ENCODE data around the gene SZT2. TPM values are rescaled to one million over a fixed set of nuclear protein-coding genes. Genes with fewer than 3 reads are reported as not detected.
A peak's percentile ranks its signal among the peaks of the same experiment; 100 is the strongest.

The SZT2 gene
- total RNA-seq, 1 donor from 2014 or later, result 63.6 TPM

DNA sequence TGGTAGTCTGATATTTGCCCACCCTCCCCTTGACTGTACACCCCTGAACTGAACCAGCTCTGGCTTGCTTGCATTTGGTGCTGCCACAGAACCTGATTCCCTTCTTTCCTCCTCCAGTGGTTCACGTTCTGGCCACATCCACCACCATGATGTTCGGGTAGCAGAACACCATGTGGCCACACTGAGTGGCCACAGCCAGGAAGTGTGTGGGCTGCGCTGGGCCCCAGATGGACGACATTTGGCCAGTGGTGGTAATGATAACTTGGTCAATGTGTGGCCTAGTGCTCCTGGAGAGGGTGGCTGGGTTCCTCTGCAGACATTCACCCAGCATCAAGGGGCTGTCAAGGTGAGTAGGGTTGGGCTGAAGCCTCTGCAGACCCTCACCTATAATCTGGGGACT lies 29.1 kb upstream of the SZT2 start:
- Mint-ChIP-seq H3K4me3 (ENCODE audit: unreplicated experiment) (peak overlapping the region; percentile 88), H3K27me3 (ENCODE audit: unreplicated experiment) (no peaks in the 10 kb centered on the region), H3K4me1 (ENCODE audit: unreplicated experiment) (peaks cover 44% of the 10 kb centered on the region), H3K9me3 (ENCODE audit: unreplicated experiment) (no peaks in the 10 kb centered on the region), H3K36me3 (ENCODE audit: unreplicated experiment) (peaks cover 19% of the 10 kb centered on the region), H3K27ac (ENCODE audit: unreplicated experiment) (no peak overlapping the region)
- DNase-seq (ENCODE audit: extremely low spot score, unreplicated experiment), result no peak
- TF ChIP-seq, protein P1, sequence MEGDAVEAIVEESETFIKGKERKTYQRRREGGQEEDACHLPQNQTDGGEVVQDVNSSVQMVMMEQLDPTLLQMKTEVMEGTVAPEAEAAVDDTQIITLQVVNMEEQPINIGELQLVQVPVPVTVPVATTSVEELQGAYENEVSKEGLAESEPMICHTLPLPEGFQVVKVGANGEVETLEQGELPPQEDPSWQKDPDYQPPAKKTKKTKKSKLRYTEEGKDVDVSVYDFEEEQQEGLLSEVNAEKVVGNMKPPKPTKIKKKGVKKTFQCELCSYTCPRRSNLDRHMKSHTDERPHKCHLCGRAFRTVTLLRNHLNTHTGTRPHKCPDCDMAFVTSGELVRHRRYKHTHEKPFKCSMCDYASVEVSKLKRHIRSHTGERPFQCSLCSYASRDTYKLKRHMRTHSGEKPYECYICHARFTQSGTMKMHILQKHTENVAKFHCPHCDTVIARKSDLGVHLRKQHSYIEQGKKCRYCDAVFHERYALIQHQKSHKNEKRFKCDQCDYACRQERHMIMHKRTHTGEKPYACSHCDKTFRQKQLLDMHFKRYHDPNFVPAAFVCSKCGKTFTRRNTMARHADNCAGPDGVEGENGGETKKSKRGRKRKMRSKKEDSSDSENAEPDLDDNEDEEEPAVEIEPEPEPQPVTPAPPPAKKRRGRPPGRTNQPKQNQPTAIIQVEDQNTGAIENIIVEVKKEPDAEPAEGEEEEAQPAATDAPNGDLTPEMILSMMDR (IDR thresholded peaks at IDR 0.05), result no peak

DNA sequence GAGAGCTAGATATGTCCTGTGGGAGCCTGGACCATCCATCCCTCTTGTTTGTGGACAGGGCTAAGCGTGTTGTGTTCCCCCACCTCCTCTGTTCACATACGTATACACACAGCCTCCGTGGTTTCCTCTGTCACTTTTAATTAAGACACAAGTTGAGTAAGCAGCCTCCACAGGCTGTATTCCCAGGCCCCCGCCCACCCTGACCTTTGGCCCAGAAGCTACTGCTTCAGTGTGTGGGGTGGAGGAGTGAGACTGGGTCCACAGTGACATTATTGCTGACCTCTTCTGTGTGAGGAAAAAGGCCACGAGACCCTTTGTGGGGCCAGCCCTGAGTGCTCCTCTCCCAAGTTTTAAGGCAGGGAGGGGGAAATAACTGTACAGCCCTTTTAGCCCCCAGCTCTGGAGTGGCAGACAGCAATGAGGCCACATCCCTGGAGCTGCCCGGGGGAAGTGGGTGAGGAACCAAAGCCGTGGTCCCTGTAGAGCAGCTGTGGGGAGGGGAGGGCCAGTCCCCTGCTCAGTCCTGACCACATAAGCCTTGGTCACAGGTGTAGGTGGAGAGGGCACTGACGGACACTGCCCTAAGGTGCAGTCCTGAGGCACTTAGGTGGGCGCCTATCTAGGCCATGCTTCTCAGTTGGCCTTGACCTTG lies 26.3 kb upstream of the SZT2 start:
- Mint-ChIP-seq H3K9me3 (ENCODE audit: unreplicated experiment) (no peaks in the 10 kb centered on the region), H3K27ac (ENCODE audit: unreplicated experiment) (no peak overlapping the region), H3K4me3 (ENCODE audit: unreplicated experiment) (no peak overlapping the region), H3K27me3 (ENCODE audit: unreplicated experiment) (no peaks in the 10 kb centered on the region), H3K36me3 (ENCODE audit: unreplicated experiment) (peaks cover 19% of the 10 kb centered on the region), H3K4me1 (ENCODE audit: unreplicated experiment) (peaks cover 55% of the 10 kb centered on the region)
- TF ChIP-seq, protein P1 (IDR thresholded peaks at IDR 0.05), result no peak
- no peak for DNase-seq (ENCODE audit: extremely low spot score, unreplicated experiment)

DNA sequence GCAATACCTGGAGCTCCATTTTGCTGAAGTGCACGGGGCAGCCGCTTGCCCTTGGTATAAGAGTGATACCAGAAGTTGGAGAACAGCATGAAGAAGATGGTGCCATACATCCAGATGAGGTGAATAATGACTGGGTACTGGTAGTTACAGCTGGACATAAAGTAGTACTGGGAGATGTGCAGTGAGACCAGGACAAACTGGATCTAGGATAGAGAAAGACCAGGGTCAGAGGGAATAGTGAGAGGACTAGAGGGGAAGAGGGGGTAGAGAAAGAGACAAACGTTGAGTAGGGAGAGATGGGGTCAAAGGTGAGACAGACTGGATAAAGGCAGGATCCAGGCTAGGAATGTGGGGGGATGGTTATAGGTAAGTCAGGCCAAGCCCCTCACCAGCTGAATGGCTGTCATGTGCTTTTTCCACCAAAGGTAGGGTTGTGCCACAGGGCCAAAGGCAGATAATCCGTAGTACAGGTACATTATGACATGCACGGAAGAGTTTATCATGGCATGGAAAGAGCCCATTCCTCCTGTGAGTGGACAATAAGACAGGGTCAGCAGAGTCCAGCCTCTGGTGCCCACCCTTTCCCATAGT lies 25.7 kb upstream of the SZT2 start:
- H3K4me1 Mint-ChIP-seq (ENCODE audit: unreplicated experiment), result peaks cover 59% of the 10 kb centered on the region
- no peak overlapping the region for H3K4me3 Mint-ChIP-seq (ENCODE audit: unreplicated experiment)
- DNase-seq (ENCODE audit: extremely low spot score, unreplicated experiment), result no peak
- peaks cover 19% of the 10 kb centered on the region for H3K36me3 Mint-ChIP-seq (ENCODE audit: unreplicated experiment)
- H3K27ac Mint-ChIP-seq (ENCODE audit: unreplicated experiment), result peak overlapping the region; percentile 12
- TF ChIP-seq, protein P1 (IDR thresholded peaks at IDR 0.05), result no peak
- H3K27me3 Mint-ChIP-seq (ENCODE audit: unreplicated experiment), result no peaks in the 10 kb centered on the region
- H3K9me3 Mint-ChIP-seq (ENCODE audit: unreplicated experiment), result no peaks in the 10 kb centered on the region

DNA sequence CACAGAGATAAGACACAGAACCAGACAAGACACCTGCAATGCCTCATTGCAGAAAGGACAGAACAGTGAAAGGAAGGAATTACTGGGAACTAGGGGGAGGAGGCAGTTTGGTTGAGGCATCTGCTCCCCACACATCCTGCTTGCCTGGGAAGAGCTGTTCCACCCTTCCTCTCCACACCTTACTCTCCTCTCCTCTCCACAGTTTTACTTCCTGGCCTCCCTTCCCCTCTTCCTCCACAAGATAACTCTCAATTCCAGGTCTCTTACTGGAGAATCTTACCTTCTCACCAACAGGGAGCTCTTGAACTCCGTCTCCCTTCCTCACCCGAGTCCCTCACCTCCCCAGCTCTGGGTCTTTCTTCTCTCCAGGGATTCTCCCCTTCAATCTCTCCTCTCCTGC lies 24.0 kb upstream of the SZT2 start:
- H3K4me1 Mint-ChIP-seq (ENCODE audit: unreplicated experiment), result peaks cover 48% of the 10 kb centered on the region
- no peaks in the 10 kb centered on the region for H3K27me3 Mint-ChIP-seq (ENCODE audit: unreplicated experiment)
- no peaks in the 10 kb centered on the region for H3K9me3 Mint-ChIP-seq (ENCODE audit: unreplicated experiment)
- TF ChIP-seq, protein P1 (IDR thresholded peaks at IDR 0.05), result no peak
- peak overlapping the region; percentile 84 for H3K4me3 Mint-ChIP-seq (ENCODE audit: unreplicated experiment)
- DNase-seq (ENCODE audit: extremely low spot score, unreplicated experiment), result no peak
- peak overlapping the region; percentile 71 for H3K27ac Mint-ChIP-seq (ENCODE audit: unreplicated experiment)
- peaks cover 19% of the 10 kb centered on the region for H3K36me3 Mint-ChIP-seq (ENCODE audit: unreplicated experiment)

DNA sequence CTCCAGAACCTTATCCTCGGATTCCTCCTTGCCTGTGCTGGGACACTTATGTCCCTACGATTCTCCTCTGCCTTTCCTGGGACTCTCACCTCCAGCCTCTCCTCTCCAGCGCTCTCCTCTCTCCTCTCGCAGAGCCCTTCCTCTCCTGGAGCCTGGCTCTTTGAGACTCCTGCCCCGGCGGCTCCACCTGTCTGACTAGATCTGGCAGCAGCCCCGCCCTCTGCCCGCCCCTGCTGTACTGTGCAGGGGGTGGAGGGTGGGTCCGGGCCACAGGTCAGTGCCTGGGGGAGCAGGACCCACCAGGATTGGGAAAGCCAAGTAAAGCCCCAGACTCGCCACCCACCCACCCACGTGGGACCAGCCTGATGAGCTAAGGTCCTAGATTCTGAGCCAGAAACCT lies 23.5 kb upstream of the SZT2 start:
- no peak for DNase-seq (ENCODE audit: extremely low spot score, unreplicated experiment)
- H3K9me3 Mint-ChIP-seq (ENCODE audit: unreplicated experiment), result no peaks in the 10 kb centered on the region
- TF ChIP-seq, protein P1 (IDR thresholded peaks at IDR 0.05), result no peak
- peaks cover 19% of the 10 kb centered on the region for H3K36me3 Mint-ChIP-seq (ENCODE audit: unreplicated experiment)
- no peaks in the 10 kb centered on the region for H3K27me3 Mint-ChIP-seq (ENCODE audit: unreplicated experiment)
- H3K4me3 Mint-ChIP-seq (ENCODE audit: unreplicated experiment), result peak overlapping the region; percentile 84
- H3K4me1 Mint-ChIP-seq (ENCODE audit: unreplicated experiment), result peaks cover 44% of the 10 kb centered on the region
- H3K27ac Mint-ChIP-seq (ENCODE audit: unreplicated experiment), result peak overlapping the region; percentile 71
